ENCODE results near the gene CHRNG.

The CHRNG gene

DNA sequence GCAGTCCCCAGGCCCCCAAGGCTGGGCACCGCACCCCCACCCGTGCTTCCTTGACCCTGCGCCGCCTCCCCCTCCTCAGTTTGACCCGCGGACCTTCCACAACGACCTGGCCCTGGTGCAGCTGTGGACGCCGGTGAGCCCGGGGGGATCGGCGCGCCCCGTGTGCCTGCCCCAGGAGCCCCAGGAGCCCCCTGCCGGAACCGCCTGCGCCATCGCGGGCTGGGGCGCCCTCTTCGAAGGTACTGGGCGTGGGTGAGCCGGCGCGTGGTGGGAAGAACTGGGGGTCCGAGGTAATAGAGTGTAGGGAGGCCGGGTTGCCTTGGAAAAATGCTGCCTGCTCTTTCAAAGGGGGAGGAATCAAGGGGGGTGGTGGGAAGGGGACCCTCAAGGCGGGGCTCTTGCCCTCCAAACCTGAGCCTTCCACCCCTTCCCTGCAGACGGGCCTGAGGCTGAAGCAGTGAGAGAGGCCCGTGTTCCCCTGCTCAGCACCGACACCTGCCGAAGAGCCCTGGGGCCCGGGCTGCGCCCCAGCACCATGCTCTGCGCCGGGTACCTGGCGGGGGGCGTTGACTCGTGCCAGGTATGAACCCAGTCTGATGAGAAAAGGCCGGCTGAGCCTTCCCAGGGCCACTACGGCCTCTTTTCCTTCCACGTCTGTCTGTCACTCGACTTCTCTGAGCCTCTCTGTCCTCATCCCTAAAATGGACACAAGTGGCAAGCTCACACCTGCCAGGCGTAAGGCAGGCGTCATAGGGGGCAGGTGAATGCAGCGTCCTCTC is 16.7 kb upstream of the CHRNG start:
- TF ChIP-seq, protein P1, sequence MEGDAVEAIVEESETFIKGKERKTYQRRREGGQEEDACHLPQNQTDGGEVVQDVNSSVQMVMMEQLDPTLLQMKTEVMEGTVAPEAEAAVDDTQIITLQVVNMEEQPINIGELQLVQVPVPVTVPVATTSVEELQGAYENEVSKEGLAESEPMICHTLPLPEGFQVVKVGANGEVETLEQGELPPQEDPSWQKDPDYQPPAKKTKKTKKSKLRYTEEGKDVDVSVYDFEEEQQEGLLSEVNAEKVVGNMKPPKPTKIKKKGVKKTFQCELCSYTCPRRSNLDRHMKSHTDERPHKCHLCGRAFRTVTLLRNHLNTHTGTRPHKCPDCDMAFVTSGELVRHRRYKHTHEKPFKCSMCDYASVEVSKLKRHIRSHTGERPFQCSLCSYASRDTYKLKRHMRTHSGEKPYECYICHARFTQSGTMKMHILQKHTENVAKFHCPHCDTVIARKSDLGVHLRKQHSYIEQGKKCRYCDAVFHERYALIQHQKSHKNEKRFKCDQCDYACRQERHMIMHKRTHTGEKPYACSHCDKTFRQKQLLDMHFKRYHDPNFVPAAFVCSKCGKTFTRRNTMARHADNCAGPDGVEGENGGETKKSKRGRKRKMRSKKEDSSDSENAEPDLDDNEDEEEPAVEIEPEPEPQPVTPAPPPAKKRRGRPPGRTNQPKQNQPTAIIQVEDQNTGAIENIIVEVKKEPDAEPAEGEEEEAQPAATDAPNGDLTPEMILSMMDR (IDR thresholded peaks at IDR 0.05; ENCODE audit: control insufficient read depth, extremely low read depth, insufficient read depth) = no peak
- DNase-seq (ENCODE audit: low read depth) = no peak
- H3K4me3 ChIP-seq (ENCODE audit: low read depth, low read length) = no peak overlapping the region

DNA sequence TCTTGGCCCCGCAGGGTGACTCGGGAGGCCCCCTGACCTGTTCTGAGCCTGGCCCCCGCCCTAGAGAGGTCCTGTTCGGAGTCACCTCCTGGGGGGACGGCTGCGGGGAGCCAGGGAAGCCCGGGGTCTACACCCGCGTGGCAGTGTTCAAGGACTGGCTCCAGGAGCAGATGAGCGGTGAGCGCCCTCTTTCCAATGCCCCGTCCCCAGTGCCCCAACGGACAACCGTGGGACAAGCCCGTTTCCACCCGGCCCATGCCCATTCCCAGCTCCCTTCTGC is 16.1 kb upstream of the CHRNG start:
- no peak overlapping the region for H3K4me3 ChIP-seq (ENCODE audit: low read depth, low read length)
- TF ChIP-seq, protein P1 (IDR thresholded peaks at IDR 0.05; ENCODE audit: control insufficient read depth, extremely low read depth, insufficient read depth) = no peak
- no peak for DNase-seq (ENCODE audit: low read depth)

- TF ChIP-seq, protein P1 (IDR thresholded peaks at IDR 0.05; ENCODE audit: control insufficient read depth, extremely low read depth, insufficient read depth) = peak; percentile 40; the same call in 1 of the 2 replicates
- no peak for DNase-seq (ENCODE audit: low read depth)
- no peak overlapping the region for H3K4me3 ChIP-seq (ENCODE audit: low read depth, low read length)
These were observed 15.6 kb upstream of the CHRNG start for GRCh38 chr2:232523682-232524597.

- TF ChIP-seq, protein P1 (IDR thresholded peaks at IDR 0.05; ENCODE audit: control insufficient read depth, extremely low read depth, insufficient read depth) = no peak
These were observed 14.7 kb upstream of the CHRNG start for GRCh38 chr2:232524771-232525170.

GRCh38 chr2:232525199-232525598 is 14.3 kb upstream of the CHRNG start:
- no peak for DNase-seq (ENCODE audit: low read depth)
- no peak overlapping the region for H3K4me3 ChIP-seq (ENCODE audit: low read depth, low read length)
- TF ChIP-seq, protein P1 (IDR thresholded peaks at IDR 0.05; ENCODE audit: control insufficient read depth, extremely low read depth, insufficient read depth) = no peak

More at GRCh38 chr2:232524771-232525170, 14.7 kb upstream of the CHRNG start:
- no peak overlapping the region for H3K4me3 ChIP-seq (ENCODE audit: low read depth, low read length)
- DNase-seq (ENCODE audit: low read depth) = no peak

DNA sequence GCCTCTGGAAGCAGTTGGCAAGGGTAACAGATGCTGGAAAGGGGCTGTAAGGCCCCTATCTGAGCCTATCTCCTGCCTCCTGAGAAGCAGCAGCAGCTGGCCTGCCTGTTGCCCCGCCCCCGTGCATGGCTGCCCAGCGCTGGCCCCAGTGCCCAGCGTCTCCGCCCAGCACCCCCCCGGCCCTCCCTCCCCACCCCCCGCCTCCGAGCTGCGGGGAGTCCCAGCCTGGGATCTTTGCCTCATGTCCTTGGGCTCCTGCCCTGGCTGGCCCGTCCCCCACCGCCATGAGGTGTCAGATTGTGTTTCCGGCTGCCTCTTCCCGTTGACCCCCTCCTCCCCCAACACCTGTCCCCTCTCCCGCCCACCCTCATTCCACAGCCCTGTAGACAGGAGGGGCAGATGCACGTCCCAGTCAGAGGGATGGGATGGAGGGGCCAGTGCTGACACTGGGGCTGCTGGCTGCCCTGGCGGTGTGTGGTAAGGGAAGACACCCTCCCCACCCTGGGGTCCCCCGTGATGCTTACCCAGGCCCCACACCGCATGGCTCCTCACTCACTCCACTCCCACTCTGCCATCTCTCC is 13.6 kb upstream of the CHRNG start, which contains the start of gene CHRND:
Gene CHRND (plus strand): TSS at position 370 of the 581 bp plus-strand sequence. CDS start 56 bp downstream, at position 426.
- DNase-seq (ENCODE audit: low read depth) = no peak
- no peak within 1 kb of the TSS for H3K4me3 ChIP-seq (ENCODE audit: low read depth, low read length)
- TF ChIP-seq, protein P1 (IDR thresholded peaks at IDR 0.05; ENCODE audit: control insufficient read depth, extremely low read depth, insufficient read depth) = no peak
